Esophagus (tissue), 2 donors: Measurements from ENCODE around the gene MRPS18B. TPM values are rescaled to one million over a fixed set of nuclear protein-coding genes. Genes with fewer than 3 reads are reported as not detected.

Experiments
- H3K27ac ChIP-seq, 2 donors: one replicate each; pipeline ENCODE4 v1.5.1; 2013; ENCODE audit warnings: low read depth in 2 of 2, mild to moderate bottlenecking in 2 of 2, inconsistent platforms in 1 of 2, low read length in 1 of 2, moderate library complexity in 1 of 2
- H3K27me3 ChIP-seq, 2 donors: one replicate each; pipeline ENCODE4 v1.6.1; 2013; ENCODE audit warnings: low read length in 2 of 2, control low read depth in 1 of 2, mild to moderate bottlenecking in 1 of 2; ENCODE audit not compliant: insufficient read depth in 2 of 2, control insufficient read depth in 1 of 2
- H3K36me3 ChIP-seq, 2 donors: one replicate each; pipeline ENCODE4 v1.6.1; 2013; ENCODE audit warnings: low read length in 1 of 2; ENCODE audit not compliant: control insufficient read depth in 2 of 2, insufficient read depth in 2 of 2
- H3K4me1 ChIP-seq, 2 donors: one replicate each; pipeline ENCODE4 v1.6.1; 2013; ENCODE audit warnings: low read length in 1 of 2; ENCODE audit not compliant: control insufficient read depth in 2 of 2, insufficient read depth in 2 of 2
- H3K4me3 ChIP-seq, 2 donors: one replicate each; pipeline ENCODE4 v1.5.1; 2013; ENCODE audit warnings: low read length in 2 of 2, mild to moderate bottlenecking in 2 of 2, low read depth in 1 of 2, moderate library complexity in 1 of 2
- H3K9me3 ChIP-seq, 2 donors: one replicate each; pipeline ENCODE4 v1.6.1; 2013; ENCODE audit warnings: mild to moderate bottlenecking in 2 of 2, low read depth in 1 of 2, low read length in 1 of 2, moderate library complexity in 1 of 2; ENCODE audit not compliant: control insufficient read depth in 2 of 2, insufficient read depth in 1 of 2
- WGBS, 2 donors: extraction: QIAGEN DNeasy Blood & Tissue Kit; methylation state at CpG; one replicate each; pipeline ENCODE4 v1.1.7; 2013; 5-methylcytosine and 5-hydroxymethylcytosine counted together
- polyA plus RNA-seq, 2 donors: library from polyadenylated mRNA; stranded (reverse); fragments of 200-250 nt; gene quantifications; one replicate each; pipeline ENCODE4 v1.2.3, GENCODE V29; 2013
- donor health status: healthy with polysubstance abuse.
- donor health status: Bipolar disorder and iron deficiency.

MRPS18B gene
- polyA plus RNA-seq, 2 donors: 20.1 to 50.7 TPM

- no peak overlapping the region for H3K27ac ChIP-seq
- H3K4me1 ChIP-seq: no peaks in the 10 kb centered on the region
- peaks cover 2 to 10% of the 10 kb centered on the region in 2 donors for H3K36me3 ChIP-seq
- no peaks in the 10 kb centered on the region for H3K9me3 ChIP-seq
- H3K27me3 ChIP-seq: no peaks in the 10 kb centered on the region
- H3K4me3 ChIP-seq: no peak overlapping the region
- WGBS, 2 donors: 89 to 91% methylated on average over 27 of the region's 27 CpGs
These were observed 53.3 kb downstream of the MRPS18B start for GRCh38 chr6:30670760-30671527.

- H3K27ac ChIP-seq: peak within 1 kb of the TSS; percentile 83 to 91
These were observed 55.0 kb downstream of the MRPS18B start, which contains the start of gene DHX16 for GRCh38 chr6:30672445-30673253. TSS of gene DHX16 (minus strand) at chr6:30673006. CDS start at chr6:30672841, 165 bp downstream.

More at GRCh38 chr6:30672445-30673253, 55.0 kb downstream of the MRPS18B start, which contains the start of gene DHX16:
- Histone ChIP-seq H3K9me3 (no peaks in the 10 kb centered on the region), H3K36me3 (peaks cover 12 to 19% of the 10 kb centered on the region in 2 donors), H3K4me3 (peak within 1 kb of the TSS; percentile 70 to 96), H3K4me1 (no peaks in the 10 kb centered on the region), H3K27me3 (no peaks in the 10 kb centered on the region)
- WGBS, 2 donors: 0% methylated on average over 57 of the region's 57 CpGs

Other genes with a start within 250 kb of the MRPS18B start
- 100 to 1,000 TPM; 162 to 196 TPM for gene HLA-E, start 128.3 kb upstream of the MRPS18B start, polyA plus RNA-seq
- 10 to 100 TPM; 27.9 to 29.0 TPM for gene GNL1, start 61.4 kb upstream of the MRPS18B start, polyA plus RNA-seq
- 1 to 10 TPM; 3.7 to 4.8 TPM for gene PRR3, start 60.5 kb upstream of the MRPS18B start, polyA plus RNA-seq
- gene ABCF1, start 46.4 kb upstream of the MRPS18B start, polyA plus RNA-seq: 10 to 100 TPM; 17.7 to 23.8 TPM
- gene PPP1R10, start 597 bp upstream of the MRPS18B start, polyA plus RNA-seq: 10 to 100 TPM; 13.5 to 23.5 TPM
- 1 to 10 TPM; 5.0 to 6.8 TPM for gene ATAT1, start 9.0 kb downstream of the MRPS18B start, polyA plus RNA-seq
- 10 to 100 TPM; 15.3 to 24.3 TPM for gene C6orf136, start 29.3 kb downstream of the MRPS18B start, polyA plus RNA-seq
- 10 to 100 TPM; 19.8 to 27.5 TPM for gene DHX16, start 55.2 kb downstream of the MRPS18B start, polyA plus RNA-seq
- 10 to 100 TPM; 22.1 to 22.4 TPM for gene PPP1R18, start 68.8 kb downstream of the MRPS18B start, polyA plus RNA-seq
- 10 to 100 TPM; 14.2 to 15.4 TPM for gene NRM, start 73.1 kb downstream of the MRPS18B start, polyA plus RNA-seq
- gene MDC1, start 99.4 kb downstream of the MRPS18B start, polyA plus RNA-seq: 1 to 10 TPM; 5.9 to 8.1 TPM
- 100 to 1,000 TPM; 142 to 313 TPM for gene TUBB, start 102.5 kb downstream of the MRPS18B start, polyA plus RNA-seq
- 10 to 100 TPM; 80.9 to 87.0 TPM for gene FLOT1, start 124.8 kb downstream of the MRPS18B start, polyA plus RNA-seq
- gene IER3, start 126.7 kb downstream of the MRPS18B start, polyA plus RNA-seq: 100 to 1,000 TPM; 178 to 187 TPM